Measurements from ENCODE around the gene ARHGAP30.

DNA sequence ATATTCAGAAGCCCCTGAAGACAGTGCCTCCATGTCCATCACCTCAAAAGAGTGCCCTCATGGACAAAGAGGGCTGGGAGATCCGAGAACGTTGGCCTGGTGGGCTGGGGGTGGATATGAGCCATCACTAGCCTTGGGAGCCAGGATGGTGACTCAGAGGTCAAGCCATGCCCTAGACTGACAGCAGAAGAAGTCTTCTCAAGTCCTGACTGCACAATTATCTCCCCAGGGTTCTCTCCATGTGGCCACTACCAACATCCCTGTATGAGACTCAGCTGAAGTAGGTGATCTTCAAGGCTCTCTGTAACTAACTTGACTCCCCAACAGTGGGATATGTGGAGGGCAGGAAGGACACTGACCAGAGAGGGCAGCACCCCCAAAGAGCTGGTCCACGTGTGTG is 16.8 kb downstream of the ARHGAP30 start:
- TF ChIP-seq CTCF (optimal IDR thresholded peaks at IDR 0.05 in 1 of 3, IDR thresholded peaks at IDR 0.05 in 1 of 3, conservative IDR thresholded peaks at IDR 0.05 in 1 of 3; ENCODE audit: extremely low read depth in 1 of 3, insufficient read depth in 2 of 3, low read length in 3 of 3) (no peak), EZH2 (IDR thresholded peaks at IDR 0.05; ENCODE audit: low read length) (no peak)

All from keratinocyte (primary cell).